ENCODE measurements around the gene BLM. TPM values are rescaled to one million over a fixed set of nuclear protein-coding genes. Genes with fewer than 3 reads are reported as not detected.

The BLM gene
- total and polyA plus RNA-seq, 2 of the 8 experiments (the other 6 are each of a cell fraction or from before 2014, with no cell fraction given): 15.2 to 46.7 TPM

DNA sequence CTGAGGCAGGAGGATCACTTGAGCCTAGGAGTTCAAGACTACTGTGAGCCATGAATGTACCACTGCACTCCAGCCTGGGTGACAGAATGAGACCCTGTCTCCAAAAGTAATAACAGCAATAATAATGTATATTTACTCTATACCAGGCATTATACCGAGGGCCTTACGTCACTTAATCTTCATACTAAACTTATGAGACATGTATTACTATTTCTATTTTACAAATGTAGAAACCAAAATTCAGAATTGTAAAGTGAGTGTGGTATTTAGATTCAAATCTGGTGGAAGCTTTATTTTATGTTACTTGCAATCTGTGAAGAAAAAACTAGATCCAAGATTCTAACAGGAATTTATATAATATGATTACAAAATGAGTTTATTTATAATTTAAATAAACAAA is 9.7 kb upstream of the BLM start:
- ChIA-PET POLR2A (ENCODE audit: partially characterized antibody) (no interaction called here), CTCF (ENCODE audit: partially characterized antibody) (interaction anchor here (0.6 kb wide), 1 partner anchor 53 kb away, joined by 3 read pairs; no protein-coding TSS in a partner anchor)
- Histone ChIP-seq H3K27me3 (replicated peaks in 1 of 4; ENCODE audit: control insufficient read depth in 3 of 4, extremely low read depth in 1 of 4, insufficient read depth in 3 of 4, low read length in 3 of 4) (no peaks in the 10 kb centered on the region), H3K18ac (ENCODE audit: extremely low read depth, low read length) (no peak overlapping the region), H3K4me2 (ENCODE audit: insufficient read depth in 1 of 2, low read depth in 2 of 2, low read length in 2 of 2) (no peak overlapping the region), H3K4ac (replicated peaks; ENCODE audit: insufficient read length, low read depth, low read length) (no peak overlapping the region), H3K9me3 (ENCODE audit: insufficient read depth in 2 of 2, low read depth in 1 of 2, low read length in 1 of 2) (no peaks in the 10 kb centered on the region), H4K20me1 (replicated peaks in 1 of 2; ENCODE audit: control insufficient read depth in 1 of 2, insufficient read depth in 2 of 2, low read length in 2 of 2) (no peaks in the 10 kb centered on the region), H3K36me3 (ENCODE audit: control insufficient read depth in 2 of 4, insufficient read depth in 4 of 4, low read length in 3 of 4) (no peaks in the 10 kb centered on the region; a peak in 1 of 8 replicates), H3K4me3 (ENCODE audit: extremely low read depth in 1 of 4, insufficient read depth in 2 of 4, low read depth in 3 of 4, low read length in 4 of 4) (no peak overlapping the region), H2BK15ac (ENCODE audit: low read length) (no peak overlapping the region), H3K14ac (ENCODE audit: insufficient read length) (no peak overlapping the region), H3K9ac (replicated peaks in 1 of 4; ENCODE audit: extremely low read depth in 1 of 4, low read depth in 3 of 4, low read length in 3 of 4) (no peak overlapping the region), H4K8ac (ENCODE audit: extremely low read depth, insufficient read depth, low read length) (no peak overlapping the region), H3K4me1 (replicated peaks in 1 of 4; ENCODE audit: control insufficient read depth in 3 of 4, insufficient read depth in 4 of 4, low read length in 3 of 4) (no peaks in the 10 kb centered on the region), H2BK20ac (ENCODE audit: low read length) (no peak overlapping the region), H4K91ac (replicated peaks; ENCODE audit: insufficient read length, low read length) (no peak overlapping the region), H2AFZ (ENCODE audit: low read length) (no peak overlapping the region), H3K56ac (replicated peaks; ENCODE audit: insufficient read length, low read depth, low read length) (no peak overlapping the region), H4K5ac (ENCODE audit: insufficient read length, low read depth, low read length) (no peak overlapping the region), H3K23me2 (ENCODE audit: low read depth, low read length) (no peaks in the 10 kb centered on the region), H2AK5ac (ENCODE audit: low read depth, low read length) (no peak overlapping the region), H3K27ac (ENCODE audit: low read depth, low read length) (no peak overlapping the region), H3K79me2 (ENCODE audit: control insufficient read depth in 1 of 2, insufficient read depth in 2 of 2, low read length in 2 of 2) (no peaks in the 10 kb centered on the region), H3K23ac (ENCODE audit: insufficient read length) (no peak overlapping the region), H2BK5ac (ENCODE audit: low read depth, low read length) (no peak overlapping the region), H2BK12ac (ENCODE audit: low read depth, low read length) (no peak overlapping the region), H2BK120ac (replicated peaks; ENCODE audit: low read depth, low read length) (no peak overlapping the region), H3K79me1 (ENCODE audit: low read depth, low read length) (no peaks in the 10 kb centered on the region)
- no peak for TF ChIP-seq YY1 (IDR thresholded peaks at IDR 0.05; ENCODE audit: low read depth, low read length)
- TF ChIP-seq EZH2 (IDR thresholded peaks at IDR 0.05; ENCODE audit: low read depth, low read length, severe bottlenecking): no peak
- 93% methylated on average over 2 of the region's 2 CpGs; no CpG with 5 or more reads in 1 of the 2 experiments for WGBS, 2 experiments (ENCODE audit: extremely low coverage in 1 of 2, insufficient coverage in 1 of 2, insufficient read length in 1 of 2, insufficient replicate concordance in 2 of 2, low coverage in 1 of 2, low lambda C conversion rate in 2 of 2, missing lambda C conversion rate in 1 of 2)
- DNase-seq (ENCODE audit: low read depth in 1 of 2, low spot score in 2 of 2) (no peak), FAIRE-seq (no peak)

Data from H1 (cell line).